NK-92 (cell line): ENCODE measurements around the gene DNAH8.

ENCODE experiments used
- DNase-seq: peaks from one replicate; lab custom pipeline; 2025; ENCODE audit not compliant: unreplicated experiment; lab: John Stamatoyannopoulos, UW

Gene DNAH8

DNA sequence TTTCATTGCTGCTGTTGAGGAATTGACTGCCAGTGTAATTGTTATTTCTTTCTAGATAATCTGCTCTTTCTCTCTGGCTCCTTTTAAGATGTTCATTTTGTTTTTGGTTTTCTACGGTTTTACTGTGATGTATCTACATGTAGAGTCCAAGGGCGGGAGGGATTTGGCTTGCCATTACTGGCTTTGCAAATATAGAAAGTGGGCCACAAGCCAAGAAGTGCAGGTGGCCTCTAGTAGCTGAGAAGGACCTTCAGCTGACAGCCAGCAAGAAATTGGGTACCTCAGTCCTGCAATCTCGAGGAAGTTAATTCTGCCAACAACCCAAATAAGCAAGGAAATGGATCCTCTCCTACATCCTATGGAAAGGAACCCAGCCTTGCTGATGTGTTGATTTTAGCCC is 290.7 kb downstream of the DNAH8 start:
- DNase-seq: no peak

DNA sequence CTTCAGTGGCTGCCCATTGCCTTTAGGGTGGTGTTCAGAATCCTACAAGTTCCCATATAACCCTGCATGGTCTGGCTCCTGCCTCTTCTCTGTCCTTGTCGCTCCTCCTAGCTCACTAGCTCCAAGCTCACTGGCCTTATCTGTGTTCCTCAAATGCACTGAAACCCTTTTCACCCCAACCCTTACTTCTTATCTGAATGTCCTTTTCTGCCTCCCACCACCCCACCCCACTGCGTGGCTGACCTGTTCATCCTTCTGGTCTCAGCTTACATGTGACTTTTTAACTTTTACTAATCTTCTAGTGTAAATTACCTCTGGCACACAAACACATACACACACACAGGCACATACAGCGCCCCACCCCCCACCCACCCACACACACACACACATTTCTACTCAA is 292.5 kb downstream of the DNAH8 start:
- no peak for DNase-seq

DNA sequence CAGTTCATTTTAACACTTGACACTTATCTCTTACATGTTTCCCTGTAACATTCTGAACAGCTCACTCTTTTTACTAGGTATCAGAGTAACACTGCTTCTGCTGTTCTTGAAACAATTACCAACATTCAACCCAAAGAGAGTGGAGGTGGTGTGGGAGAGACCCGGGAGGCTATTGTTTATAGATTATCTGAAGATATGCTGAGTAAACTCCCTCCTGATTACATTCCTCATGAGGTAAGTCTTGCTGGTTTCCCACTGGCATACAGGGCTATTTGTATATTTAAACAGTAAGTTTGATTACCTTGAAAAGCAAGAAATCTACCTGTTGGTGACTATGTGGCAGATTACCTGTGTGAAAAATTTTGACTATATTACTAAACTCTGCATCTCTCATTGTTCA is 293.6 kb downstream of the DNAH8 start:
- no peak for DNase-seq

DNA sequence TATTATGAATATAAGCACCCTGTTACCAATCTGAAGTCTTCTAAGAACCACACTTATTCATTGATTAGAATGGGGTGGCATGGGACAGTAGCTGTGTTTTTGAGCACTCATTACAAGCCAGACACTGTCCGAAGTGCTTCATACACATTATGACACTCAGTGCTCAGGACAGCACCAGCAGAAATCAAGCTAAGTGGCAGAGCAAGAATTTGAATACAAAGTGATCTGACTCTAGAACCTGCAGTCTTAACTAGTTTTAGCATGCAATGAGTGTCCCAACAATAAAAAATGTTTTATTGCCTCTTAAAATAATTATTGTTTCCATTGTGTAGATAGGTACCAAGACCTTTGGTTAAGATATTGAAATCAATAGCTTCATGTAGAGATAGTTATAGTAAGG is 294.4 kb downstream of the DNAH8 start:
- DNase-seq: no peak

DNA sequence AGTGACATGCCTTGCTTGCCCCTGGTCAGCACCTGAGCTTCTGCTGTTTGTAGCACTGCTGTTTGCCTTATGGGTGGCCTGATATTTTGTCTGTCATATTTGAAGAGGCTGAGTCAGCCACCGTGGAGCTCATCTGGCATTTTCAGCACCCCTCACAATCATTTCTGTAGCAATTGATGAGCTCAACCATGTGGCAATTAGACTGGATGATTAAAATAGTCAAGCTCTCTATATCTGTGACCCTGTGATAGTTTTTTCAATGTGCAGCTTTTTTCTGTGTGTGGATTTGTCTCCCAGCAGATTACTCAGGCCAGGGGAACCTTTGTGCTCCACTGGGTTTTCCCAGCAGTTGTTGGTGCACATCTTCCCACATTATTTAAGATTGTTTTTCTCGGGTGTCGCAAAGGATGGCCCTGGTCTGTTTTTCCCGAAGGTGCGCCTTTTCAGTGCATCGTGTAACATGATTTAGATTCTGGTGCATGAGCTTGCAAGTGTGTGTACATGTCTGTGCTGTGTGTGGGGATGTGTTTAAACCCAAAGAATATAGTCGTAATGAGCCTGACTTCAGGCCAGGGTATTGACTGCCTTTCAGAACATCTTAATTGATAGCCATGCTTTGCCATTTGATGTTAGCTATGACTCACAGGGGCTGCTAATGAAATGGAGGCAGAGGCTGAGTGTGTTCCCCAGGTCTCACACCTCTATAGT is 301.9 kb downstream of the DNAH8 start:
- no peak for DNase-seq

DNA sequence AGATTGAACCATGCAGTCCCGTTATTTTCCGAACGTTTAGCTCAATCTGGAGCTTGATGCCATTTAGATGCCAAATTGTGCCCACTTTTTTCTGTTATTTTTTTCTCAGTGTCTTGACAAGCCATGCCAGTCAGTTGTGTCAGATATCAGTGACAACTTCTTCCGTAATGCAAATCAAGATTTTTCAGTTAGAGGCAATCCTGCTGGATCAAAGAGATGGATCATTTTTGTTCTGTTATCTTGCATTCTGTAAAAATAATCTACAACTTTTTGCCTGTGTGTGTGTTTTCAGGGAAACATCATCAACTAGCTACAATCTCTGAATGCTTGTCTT is 302.4 kb downstream of the DNAH8 start:
- DNase-seq: no peak

DNA sequence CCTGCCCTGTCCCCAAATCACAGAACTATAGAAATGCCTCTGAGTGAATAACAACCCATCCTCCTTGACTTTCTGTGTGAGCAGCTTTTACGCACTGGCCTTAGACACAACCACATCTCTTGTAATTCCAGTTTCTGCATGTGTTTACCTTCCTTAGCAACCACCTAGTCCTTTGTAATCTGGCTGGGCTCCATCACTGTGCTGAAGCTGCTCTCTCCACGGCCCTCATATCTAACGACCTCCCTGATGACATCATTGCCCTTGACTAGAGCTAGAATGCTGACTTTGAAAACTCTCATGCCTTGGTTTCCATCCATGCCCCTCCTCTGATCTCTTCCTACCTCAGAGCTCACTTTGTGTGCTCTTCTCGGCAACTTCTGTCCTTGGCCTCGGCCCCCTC is 303.0 kb downstream of the DNAH8 start:
- DNase-seq: no peak

DNA sequence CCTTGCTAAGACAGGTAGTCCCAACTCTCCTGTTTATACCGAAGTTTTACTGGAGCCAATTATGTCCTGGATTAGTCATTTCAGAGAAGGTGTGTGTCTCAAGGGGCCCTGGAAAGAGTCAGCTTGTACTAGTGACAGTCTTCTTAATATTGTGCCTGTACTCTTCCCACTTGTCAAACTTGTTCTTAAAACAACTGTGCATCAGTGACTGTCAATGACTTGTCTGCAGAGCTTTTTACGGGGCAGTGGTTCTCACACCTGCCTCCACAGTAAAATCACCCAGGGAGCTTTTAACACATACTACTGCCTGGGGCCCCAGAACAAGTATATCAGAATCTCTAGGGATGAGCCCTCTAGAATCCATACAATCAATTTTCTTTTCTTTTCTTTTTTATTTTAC is 305.0 kb downstream of the DNAH8 start:
- DNase-seq: no peak

DNA sequence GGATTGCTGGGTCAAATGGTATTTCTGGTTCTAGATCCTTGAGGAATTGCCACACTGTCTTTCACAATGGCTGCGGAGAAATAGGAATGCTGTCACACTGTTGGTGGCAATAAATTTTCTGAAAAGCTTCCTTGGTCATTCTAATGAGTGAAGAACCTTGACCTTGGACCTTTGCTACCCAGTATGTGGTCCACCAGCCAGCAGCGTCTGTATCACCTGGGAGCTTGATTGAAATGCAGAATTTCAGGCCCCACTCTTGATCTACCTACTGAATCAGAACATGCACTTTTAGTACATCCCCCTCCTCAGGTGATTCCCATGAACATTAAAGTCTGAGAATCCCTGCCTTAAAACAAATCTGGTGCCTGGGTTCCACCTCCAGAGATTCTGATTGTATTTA is 305.9 kb downstream of the DNAH8 start:
- DNase-seq: no peak

DNA sequence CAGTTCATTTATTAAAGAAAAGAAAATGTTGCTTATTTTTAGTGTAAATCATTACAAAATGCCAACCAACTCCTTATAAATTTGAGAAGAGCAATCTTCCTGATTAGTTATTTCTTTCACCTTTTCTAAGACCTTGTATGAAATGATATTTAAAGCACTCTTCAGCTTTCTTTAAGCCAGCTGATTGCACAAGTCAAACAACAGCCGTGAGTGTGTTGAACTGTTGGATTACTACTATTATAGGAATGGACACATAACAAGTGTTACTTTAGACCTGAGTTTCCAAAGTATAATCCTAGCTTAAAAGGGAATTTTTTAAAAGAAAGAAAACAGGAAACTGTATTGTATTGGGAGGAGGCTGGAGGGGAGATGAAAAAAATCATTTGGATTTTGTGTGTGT is 306.7 kb downstream of the DNAH8 start:
- no peak for DNase-seq

DNA sequence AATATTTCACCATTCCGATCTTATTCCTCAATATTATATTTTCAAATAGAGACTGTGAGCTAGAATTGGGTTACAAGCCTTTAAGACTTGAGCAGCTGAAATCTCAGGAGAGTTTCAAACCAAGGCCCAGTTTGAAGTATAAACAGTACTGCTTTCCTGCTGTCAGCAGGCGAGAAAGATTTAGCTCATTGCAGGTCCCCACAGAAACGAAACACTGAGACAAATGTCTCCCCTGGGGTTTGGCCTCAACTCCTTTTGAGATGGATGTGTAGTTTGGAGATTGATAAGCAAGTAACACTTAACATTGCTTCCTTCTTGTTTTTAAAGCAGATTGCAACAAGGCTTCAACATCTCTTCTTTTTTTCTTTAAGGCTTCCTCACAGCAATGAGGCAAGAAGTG is 311.1 kb downstream of the DNAH8 start:
- DNase-seq: no peak

DNA sequence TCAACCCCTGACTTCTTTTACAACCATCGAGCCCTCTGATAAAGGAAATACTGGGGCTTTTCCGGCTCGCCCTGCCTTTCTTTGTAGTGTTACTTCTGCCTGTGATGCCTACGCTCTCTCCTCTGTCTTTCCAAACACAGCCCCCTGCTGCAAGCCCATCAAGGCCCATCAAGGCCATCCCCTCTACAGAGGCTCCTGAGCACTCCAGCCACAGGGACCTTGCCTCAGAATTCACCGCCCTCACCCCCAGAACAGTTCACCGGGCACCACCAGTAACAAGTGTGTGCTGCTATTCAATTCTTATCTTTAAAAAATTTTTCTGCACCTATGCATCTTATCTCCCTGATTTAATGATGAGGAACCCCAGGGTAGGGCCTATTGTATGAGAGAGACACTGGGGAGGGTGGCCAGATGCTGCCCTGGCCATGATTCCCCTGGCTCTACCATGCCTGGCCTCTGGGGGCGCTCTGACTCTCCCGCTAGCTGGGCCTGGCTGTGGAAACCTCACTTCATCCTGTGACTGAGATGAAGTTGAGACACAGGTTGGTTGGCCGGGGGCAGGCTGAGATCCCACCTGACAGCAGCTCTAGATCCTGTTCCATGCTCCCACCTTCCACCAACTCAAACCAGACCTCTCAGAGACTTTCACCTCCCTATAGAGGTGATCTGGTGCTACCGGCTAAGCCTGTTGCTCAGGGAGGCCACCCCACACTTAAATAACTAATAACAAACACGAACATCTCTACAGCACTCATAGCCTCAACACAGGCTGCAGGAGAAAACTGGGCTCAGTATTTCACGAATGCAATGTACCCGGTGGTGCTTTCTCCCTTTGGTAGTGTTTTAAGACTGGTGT is 314.3 kb downstream of the DNAH8 start:
- DNase-seq: no peak

DNA sequence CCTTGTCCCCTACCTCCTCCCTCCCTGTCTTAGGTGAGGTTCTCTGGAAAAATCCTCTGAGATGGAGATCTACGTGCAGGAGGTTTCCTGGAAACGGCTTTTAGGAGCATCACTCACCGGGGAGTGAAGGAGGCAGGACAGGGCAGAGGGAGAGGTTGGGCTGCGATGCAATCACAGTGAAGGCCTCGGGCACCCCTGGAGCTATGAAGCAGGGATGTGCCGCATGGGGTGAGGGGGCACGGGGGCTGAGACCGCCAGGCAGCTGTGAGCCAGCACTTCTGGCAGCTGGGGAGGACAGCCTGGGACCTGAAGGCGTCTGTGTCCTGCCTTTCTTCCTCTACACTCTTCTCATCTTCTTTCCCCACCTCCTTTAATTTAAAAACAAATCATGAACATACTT is 320.6 kb downstream of the DNAH8 start:
- no peak for DNase-seq

DNA sequence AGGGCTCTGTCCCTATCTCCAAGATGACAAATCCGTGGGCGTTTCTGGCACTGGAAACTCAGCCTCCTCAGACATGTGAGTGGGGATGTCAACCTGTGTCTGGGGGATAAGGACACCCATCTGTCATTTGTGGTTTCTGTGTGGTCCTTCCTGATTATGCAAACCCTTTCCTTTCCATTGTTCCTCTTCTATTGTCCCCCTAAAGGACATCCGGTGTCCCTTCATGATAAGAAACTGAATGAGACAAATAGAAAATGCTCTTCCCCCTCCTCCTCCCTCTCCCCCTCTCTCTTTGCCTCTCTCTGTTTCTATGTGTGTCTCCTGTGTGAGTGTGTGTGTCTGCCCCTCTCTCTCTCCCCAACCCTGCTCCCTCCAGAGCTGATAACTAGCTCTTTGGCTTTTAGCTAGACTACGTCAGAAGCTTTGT is 322.0 kb downstream of the DNAH8 start:
- DNase-seq: no peak

DNA sequence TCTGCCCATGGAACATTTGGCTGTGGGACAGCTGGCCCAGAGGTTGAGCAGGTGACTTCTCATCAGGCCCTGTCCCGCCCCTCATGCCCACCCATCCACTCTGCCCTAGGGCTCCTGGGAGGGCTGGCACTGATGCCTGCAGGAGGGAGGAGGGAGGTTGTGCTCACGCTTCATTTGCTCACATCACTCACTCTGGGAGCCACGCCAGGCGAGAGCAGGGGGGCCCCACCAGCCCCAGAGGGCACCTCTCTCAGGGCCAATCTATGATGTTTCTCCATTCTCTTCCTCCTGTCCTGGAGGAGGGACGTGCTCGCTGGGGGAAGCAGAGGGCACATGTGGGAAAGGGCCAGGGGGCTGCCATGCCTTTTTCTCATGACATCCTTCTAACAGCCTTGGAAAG is 322.6 kb downstream of the DNAH8 start:
- DNase-seq: no peak

DNA sequence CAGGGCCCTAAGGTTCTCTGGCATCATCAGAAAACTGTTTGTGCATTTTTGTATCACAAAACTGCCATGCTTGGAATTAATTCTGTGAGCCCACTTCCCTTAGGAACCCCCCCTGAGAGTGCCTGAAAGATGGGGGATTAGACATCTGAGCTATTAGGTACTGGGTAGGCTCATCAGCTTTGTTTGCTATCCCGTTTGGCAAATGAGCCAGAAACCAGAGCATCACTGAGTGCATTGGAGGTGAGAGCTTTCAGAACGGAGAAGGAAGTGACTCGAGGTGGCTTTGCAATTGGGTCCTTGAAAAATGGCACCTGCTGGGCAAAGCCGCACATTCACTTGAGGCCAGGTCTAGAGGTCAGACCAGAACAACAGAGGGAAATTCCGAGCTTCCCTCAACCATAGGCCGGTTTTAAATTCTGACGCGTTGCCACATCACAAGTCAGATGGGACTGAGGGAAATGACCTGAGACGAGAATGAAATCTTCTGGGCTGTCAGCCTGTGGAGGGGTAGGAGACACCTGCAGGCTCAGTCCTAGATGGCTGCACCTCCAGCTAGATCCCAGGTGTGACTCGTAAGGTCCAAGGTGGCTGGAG is 325.1 kb downstream of the DNAH8 start:
- DNase-seq: no peak

DNA sequence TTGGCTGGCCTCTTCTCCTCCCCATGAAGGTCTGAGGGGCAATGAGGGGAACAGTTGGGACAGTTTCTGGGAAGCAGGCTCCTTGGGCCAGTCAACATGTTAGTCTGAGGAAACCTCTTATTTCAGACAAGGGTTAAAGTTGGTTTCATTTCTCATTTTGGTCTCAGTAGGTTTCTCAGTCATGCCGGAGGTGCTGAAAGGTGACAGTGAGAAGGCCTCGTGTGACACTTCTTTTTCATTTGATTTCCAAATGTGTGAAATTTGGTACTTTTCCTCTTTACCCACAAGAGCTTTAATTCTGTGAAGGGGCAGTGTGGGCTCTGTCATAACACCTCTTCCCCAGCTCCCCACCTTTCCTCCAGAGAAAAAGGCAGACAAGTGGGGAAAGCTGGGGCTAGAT is 326.0 kb downstream of the DNAH8 start:
- DNase-seq: no peak

DNA sequence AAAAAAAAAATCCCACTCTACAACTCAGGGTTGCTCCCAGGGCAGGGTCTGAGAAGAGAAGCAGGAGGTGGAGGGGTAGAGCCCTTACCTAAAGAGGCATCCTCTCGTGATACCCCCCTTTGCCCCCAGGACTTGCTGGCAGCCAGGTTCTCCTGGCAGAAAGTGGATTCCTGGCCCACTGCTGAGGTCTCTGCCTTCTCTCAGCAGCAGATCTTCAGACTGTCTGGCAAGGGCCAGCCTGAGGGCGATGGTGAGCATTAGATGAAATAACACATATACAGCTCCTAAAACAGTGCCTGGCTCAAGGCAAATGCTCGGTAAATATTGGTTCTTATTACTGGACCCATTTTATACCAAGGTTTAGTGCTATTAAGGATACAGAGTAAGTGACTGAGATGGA is 328.7 kb downstream of the DNAH8 start:
- no peak for DNase-seq

DNA sequence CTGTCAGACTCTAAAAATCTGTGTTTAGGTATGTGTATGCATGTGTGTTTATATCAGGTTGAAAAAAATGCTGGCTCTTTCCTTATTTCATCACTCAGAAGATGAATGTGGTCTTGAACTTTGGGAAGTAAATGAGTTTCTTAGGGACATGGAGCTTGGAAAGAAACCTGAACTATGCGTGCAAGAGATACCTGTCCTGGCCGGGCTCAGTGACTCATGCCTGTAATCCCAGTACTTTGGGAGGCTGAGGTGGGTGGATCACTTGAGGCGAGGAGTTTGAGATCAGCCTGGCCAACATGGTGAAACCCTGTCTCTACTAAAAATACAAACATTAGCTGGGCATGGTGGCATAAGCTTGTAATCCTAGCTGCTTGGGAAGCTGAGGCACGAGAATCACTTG is 329.1 kb downstream of the DNAH8 start:
- DNase-seq: no peak

DNA sequence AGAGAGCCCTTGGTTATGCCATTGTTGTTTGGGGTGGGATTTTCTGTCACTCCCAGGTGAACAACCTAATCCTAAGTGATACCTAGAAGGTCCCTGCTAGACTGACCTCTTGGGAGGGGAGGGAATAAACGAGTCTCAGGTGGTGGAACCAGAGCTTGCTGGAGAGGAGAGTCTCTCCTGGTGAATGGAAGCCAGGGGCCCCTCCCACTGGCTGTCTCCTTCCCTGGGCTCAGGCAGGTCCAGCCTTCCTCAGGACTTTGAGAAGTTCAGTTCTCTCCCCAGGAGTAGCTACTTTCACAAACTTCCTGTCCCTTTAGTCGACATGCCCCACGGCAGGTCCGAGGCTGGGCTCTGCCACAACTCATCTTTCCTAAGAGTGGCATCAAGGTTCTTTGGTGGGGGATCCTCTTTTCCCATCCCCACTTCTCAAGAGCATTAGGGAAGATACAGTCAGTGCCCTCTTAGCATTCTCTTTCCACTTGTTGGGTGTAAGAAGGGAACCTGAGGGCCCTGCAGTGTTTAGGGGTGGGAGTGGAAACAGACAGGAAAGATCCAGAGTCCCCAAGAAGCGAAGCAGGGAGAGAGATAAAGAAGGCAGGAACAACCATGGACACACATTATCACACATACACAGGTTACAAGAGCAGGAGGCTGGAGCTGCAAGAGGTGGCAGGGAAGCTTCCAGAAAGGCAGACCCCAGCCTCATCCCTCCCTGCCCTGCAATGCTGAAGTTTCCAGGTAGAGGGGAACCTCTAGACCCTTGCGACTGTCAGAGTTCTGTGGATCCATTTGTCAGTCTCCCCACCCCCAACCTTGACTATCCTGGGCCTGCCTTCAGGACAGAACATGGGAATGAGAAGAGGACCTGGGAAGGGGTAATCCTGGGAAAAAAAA is 332.6 kb downstream of the DNAH8 start:
- no peak for DNase-seq
